IPS-18c (cell line): ENCODE results near the gene ARHGAP8.
"Not testable (repeated sequence)": the region's sequence is repeated elsewhere in the genome, so short reads cannot be mapped to it uniquely, and the experiment has no call there.

Source experiments
- H3K4me3 ChIP-seq: 2 replicates; pipeline ENCODE4 v1.7.0; 2013; ENCODE audit warnings: low read depth, mild to moderate bottlenecking, low read length, moderate library complexity; ENCODE audit not compliant: insufficient read depth
- H3K9me3 ChIP-seq: one replicate; pipeline ENCODE4 v1.6.1; 2013; ENCODE audit warnings: mild to moderate bottlenecking, low read length, moderate library complexity; ENCODE audit not compliant: control insufficient read depth, insufficient read depth

ARHGAP8 gene

GRCh38 chr22:44780876-44781449 is 28.6 kb downstream of the ARHGAP8 start:
- Histone ChIP-seq H3K4me3 (no peak overlapping the region), H3K9me3 (no peaks in the 10 kb centered on the region)

GRCh38 chr22:44782363-44782963 is 30.1 kb downstream of the ARHGAP8 start:
- H3K4me3 ChIP-seq = no peak overlapping the region
- no peaks in the 10 kb centered on the region for H3K9me3 ChIP-seq

GRCh38 chr22:44783091-44783490 is 30.7 kb downstream of the ARHGAP8 start:
- H3K4me3 ChIP-seq = no peak overlapping the region
- no peaks in the 10 kb centered on the region for H3K9me3 ChIP-seq

- Histone ChIP-seq H3K4me3 (no peak overlapping the region), H3K9me3 (no peaks in the 10 kb centered on the region)
Observed at GRCh38 chr22:44783581-44783980, 31.2 kb downstream of the ARHGAP8 start.

GRCh38 chr22:44786136-44786535 is 33.8 kb downstream of the ARHGAP8 start:
- Histone ChIP-seq H3K9me3 (no peaks in the 10 kb centered on the region), H3K4me3 (no peak overlapping the region)

- H3K9me3 ChIP-seq = no peaks in the 10 kb centered on the region
- H3K4me3 ChIP-seq = no peak overlapping the region
Observed at GRCh38 chr22:44786610-44787009, 34.2 kb downstream of the ARHGAP8 start.

GRCh38 chr22:44787832-44788231 is 35.5 kb downstream of the ARHGAP8 start:
- H3K9me3 ChIP-seq = no peaks in the 10 kb centered on the region

GRCh38 chr22:44793106-44793505 is 40.7 kb downstream of the ARHGAP8 start:
- Histone ChIP-seq H3K4me3 (no peak overlapping the region), H3K9me3 (no peaks in the 10 kb centered on the region)

More at GRCh38 chr22:44787832-44788231, 35.5 kb downstream of the ARHGAP8 start:
- no peak overlapping the region for H3K4me3 ChIP-seq

- Histone ChIP-seq H3K4me3 (no peak overlapping the region), H3K9me3 (no peaks in the 10 kb centered on the region)
Observed at GRCh38 chr22:44793506-44794172, 41.3 kb downstream of the ARHGAP8 start.

GRCh38 chr22:44795701-44796630 is 43.6 kb downstream of the ARHGAP8 start:
- no peak overlapping the region for H3K4me3 ChIP-seq
- no peaks in the 10 kb centered on the region for H3K9me3 ChIP-seq

- no peaks in the 10 kb centered on the region for H3K9me3 ChIP-seq
- H3K4me3 ChIP-seq = no peak overlapping the region
Observed at GRCh38 chr22:44797181-44797725, 44.9 kb downstream of the ARHGAP8 start.

- Histone ChIP-seq H3K4me3 (no peak overlapping the region), H3K9me3 (no peaks in the 10 kb centered on the region)
Observed at GRCh38 chr22:44799077-44799945, 46.9 kb downstream of the ARHGAP8 start.

- not testable (repeated sequence) for H3K9me3 ChIP-seq, H3K4me3 ChIP-seq
Observed at GRCh38 chr22:44799946-44800634, 47.7 kb downstream of the ARHGAP8 start.

GRCh38 chr22:44801476-44801875 is 49.1 kb downstream of the ARHGAP8 start:
- Histone ChIP-seq H3K9me3 (no peaks in the 10 kb centered on the region), H3K4me3 (no peak overlapping the region)

GRCh38 chr22:44802071-44802700 is 49.8 kb downstream of the ARHGAP8 start:
- Histone ChIP-seq H3K9me3 (no peaks in the 10 kb centered on the region), H3K4me3 (no peak overlapping the region)

GRCh38 chr22:44802956-44803355 is 50.6 kb downstream of the ARHGAP8 start:
- H3K4me3 ChIP-seq = no peak overlapping the region
- no peaks in the 10 kb centered on the region for H3K9me3 ChIP-seq
